ENCODE results near the gene NR1H2. TPM values are rescaled to one million over a fixed set of nuclear protein-coding genes. Genes with fewer than 3 reads are reported as not detected.
A peak's percentile ranks its signal among the peaks of the same experiment; 100 is the strongest.

The NR1H2 gene
- total and polyA plus RNA-seq, 4 donors, result 52.5 to 114 (median 99.9) TPM

DNA sequence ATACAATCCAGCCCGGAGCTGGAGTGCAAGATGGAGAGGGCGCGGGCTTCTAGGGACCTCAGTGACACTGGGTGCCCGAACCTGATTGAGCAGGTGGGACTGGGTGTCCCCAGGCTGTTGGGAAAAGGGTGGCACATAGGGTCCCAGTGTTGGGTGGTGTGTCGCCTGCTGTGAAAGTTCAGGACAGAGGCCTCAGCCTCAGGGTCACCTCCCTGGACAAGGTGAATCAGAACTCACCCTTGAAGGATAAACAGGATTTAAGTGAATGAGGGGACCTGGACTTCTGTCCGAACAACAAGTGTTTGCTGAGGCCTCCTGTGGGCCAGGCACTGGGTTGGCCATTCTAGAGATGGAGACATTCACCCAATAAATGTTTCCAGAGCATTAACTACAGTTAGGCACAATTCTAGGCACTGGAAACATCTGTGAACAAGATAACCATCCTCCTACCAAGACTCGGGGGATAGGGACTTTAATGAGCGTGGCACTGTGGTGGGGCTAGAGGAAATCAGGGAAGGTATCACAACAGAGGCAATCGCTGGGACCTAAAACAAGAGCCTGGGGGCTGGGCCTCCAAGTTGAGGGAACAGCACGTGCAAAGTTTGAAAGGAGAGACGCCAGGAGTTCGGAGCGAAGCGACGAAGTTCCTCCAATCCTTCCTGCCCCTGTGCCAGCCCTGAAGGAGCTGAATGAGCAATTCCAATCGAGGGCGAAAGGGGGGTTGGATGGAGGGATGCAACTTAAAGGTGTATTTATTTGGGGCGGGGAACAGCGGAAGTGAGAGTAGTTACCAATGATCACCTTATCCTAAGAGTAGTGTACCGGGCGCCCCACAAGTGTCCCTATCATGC, 7.0 kb downstream of the NR1H2 start:
- ATAC-seq (ENCODE audit: insufficient read depth, low FRiP score), result no peak
- Histone ChIP-seq H3K36me3 (ENCODE audit: control insufficient read depth in 4 of 4, insufficient read depth in 4 of 4, low read length in 4 of 4) (peaks cover 10 to 47% (median 17%) of the 10 kb centered on the region in 4 donors), H3K27ac (ENCODE audit: low read depth in 1 of 2, low read length in 1 of 2) (peak overlapping the region; percentile 67 to 84), H3K9me3 (ENCODE audit: control insufficient read depth in 4 of 4, insufficient read depth in 3 of 4, low read length in 3 of 4) (no peaks in the 10 kb centered on the region), H3K9ac (ENCODE audit: insufficient read depth in 1 of 2, low read length in 2 of 2) (no peak overlapping the region), H3K27me3 (ENCODE audit: control insufficient read depth in 3 of 3, insufficient read depth in 3 of 3, low read length in 2 of 3) (no peaks in the 10 kb centered on the region), H3K4me1 (ENCODE audit: control insufficient read depth in 5 of 5, insufficient read depth in 5 of 5, low read length in 5 of 5) (peaks cover 3 to 34% (median 9%) of the 10 kb centered on the region in 5 donors), H3K4me3 (no peak overlapping the region)
- TF ChIP-seq, protein P1, sequence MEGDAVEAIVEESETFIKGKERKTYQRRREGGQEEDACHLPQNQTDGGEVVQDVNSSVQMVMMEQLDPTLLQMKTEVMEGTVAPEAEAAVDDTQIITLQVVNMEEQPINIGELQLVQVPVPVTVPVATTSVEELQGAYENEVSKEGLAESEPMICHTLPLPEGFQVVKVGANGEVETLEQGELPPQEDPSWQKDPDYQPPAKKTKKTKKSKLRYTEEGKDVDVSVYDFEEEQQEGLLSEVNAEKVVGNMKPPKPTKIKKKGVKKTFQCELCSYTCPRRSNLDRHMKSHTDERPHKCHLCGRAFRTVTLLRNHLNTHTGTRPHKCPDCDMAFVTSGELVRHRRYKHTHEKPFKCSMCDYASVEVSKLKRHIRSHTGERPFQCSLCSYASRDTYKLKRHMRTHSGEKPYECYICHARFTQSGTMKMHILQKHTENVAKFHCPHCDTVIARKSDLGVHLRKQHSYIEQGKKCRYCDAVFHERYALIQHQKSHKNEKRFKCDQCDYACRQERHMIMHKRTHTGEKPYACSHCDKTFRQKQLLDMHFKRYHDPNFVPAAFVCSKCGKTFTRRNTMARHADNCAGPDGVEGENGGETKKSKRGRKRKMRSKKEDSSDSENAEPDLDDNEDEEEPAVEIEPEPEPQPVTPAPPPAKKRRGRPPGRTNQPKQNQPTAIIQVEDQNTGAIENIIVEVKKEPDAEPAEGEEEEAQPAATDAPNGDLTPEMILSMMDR (IDR thresholded peaks at IDR 0.05; ENCODE audit: control extremely low read depth, extremely low read depth), result no peak
- WGBS, 2 donors, result 48 to 52% methylated on average over 21 of the region's 21 CpGs
- DNase-seq, result peak in 1 of 3 donors; percentile 31

DNA sequence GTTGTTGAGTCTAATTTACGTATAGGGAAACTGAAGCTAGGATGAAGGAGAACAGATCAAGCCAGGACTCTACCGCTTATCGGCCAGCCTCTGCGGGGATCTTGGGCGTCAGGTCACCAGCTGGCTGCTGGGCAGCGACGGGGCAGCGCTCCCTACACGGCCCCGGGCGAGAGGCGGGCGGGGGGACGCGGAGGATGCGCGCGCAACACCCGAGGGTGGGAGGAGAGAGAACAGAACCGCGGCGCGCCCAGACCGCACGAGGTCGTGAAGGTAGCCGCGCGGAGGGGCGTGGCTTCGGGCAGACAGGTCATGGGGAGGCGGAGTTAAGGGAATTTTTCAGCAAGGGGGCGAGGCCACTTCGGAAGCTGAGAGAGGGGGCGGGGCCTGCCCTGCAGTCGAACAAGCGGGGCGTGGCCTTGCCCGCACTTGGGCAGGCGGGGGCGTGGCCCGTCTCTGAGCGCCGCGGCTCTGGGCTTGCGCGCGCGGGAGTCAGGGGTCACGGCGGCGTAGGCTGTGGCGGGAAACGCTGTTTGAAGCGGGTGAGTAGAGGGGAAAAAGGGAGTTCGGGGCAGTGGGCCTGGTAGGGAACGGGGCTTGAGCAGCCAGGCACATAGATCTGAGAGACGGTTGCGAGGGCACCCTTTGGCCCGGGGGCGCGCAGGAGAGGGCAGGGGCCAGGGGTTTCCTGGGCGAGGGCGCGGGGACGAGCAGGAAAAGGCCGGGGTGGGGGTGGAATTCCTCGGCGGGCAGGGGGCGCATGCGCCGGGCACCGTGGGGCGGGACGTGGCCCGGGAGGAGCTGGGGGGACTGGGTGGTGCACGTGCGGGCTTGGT, 7.8 kb downstream of the NR1H2 start, which contains the start of gene POLD1:
POLD1 (plus strand) TSS at position 496 of the 833 bp plus-strand sequence. CDS start 14,505 bp downstream, outside the sequence.
- TF ChIP-seq, protein P1 (IDR thresholded peaks at IDR 0.05; ENCODE audit: control extremely low read depth, extremely low read depth), result no peak
- DNase-seq, result peak; percentile 96 to 98 (median 97)
- no peaks in the 10 kb centered on the region for H3K27me3 ChIP-seq (ENCODE audit: control insufficient read depth in 3 of 3, insufficient read depth in 3 of 3, low read length in 2 of 3)

DNA sequence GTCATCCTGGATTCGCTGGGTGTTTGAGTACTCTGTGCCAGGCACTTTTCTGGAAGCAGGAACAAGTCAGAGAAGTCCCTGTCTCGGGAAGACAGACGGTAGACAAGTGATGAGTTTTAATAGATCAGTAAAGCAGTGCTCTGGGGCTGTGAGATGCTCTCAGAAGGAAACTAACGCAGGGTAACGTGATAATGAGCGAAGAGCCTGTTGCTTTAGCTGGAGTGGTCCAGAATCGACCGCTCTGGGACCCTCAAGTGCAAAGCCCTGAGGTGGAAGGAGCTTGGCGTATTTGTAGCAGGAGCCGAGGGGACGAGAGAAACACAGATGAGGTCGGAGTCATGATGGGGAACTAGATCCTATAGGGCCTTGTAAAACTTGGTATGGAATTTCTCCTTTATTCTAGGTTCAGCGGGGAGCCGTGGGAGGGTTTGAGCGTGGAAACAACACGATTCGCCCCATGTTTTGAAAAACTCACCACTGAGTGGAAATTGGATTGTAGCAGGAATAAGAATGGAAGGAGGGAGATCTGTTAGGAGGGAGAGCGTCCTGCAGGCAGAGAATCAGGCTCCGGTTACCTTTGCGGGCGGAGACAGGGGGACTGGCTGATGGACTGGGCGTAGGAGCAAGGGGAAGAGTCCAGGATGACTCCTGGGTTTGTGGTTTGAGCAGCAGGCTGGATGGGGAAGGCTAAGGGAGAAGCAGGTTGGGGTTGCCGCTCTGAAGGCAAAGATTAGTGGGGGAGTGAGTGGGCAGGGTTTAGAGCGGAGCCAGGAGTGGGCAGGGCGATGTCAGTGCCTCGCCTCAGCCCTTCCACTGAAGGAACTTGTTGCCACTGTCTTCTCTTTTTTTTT, 8.7 kb downstream of the NR1H2 start:
- no peaks in the 10 kb centered on the region for H3K9me3 ChIP-seq (ENCODE audit: control insufficient read depth in 4 of 4, insufficient read depth in 3 of 4, low read length in 3 of 4)
- H3K4me3 ChIP-seq, result peak overlapping the region; percentile 71
- no peaks in the 10 kb centered on the region for H3K27me3 ChIP-seq (ENCODE audit: control insufficient read depth in 3 of 3, insufficient read depth in 3 of 3, low read length in 2 of 3)
- WGBS, 2 donors, result 16 to 18% methylated on average over 26 of the region's 26 CpGs
- H3K27ac ChIP-seq (ENCODE audit: low read depth in 1 of 2, low read length in 1 of 2), result peak overlapping the region in 1 of 2 donors; percentile 84
- TF ChIP-seq, protein P1 (IDR thresholded peaks at IDR 0.05; ENCODE audit: control extremely low read depth, extremely low read depth), result no peak
- peaks cover 4 to 32% (median 8%) of the 10 kb centered on the region in 4 donors for H3K36me3 ChIP-seq (ENCODE audit: control insufficient read depth in 4 of 4, insufficient read depth in 4 of 4, low read length in 4 of 4)
- DNase-seq, result no peak
- ATAC-seq (ENCODE audit: insufficient read depth, low FRiP score), result no peak
- H3K9ac ChIP-seq (ENCODE audit: insufficient read depth in 1 of 2, low read length in 2 of 2), result peak overlapping the region; percentile 73 to 93
- peaks cover 3 to 28% (median 9%) of the 10 kb centered on the region in 5 donors for H3K4me1 ChIP-seq (ENCODE audit: control insufficient read depth in 5 of 5, insufficient read depth in 5 of 5, low read length in 5 of 5)

More for the DNA sequence above, 7.8 kb downstream of the NR1H2 start, which contains the start of gene POLD1:
- no peaks in the 10 kb centered on the region for H3K9me3 ChIP-seq (ENCODE audit: control insufficient read depth in 4 of 4, insufficient read depth in 3 of 4, low read length in 3 of 4)
- WGBS, 2 donors, result 0 to 1% methylated on average over 73 to 78 of the region's 78 CpGs
- H3K36me3 ChIP-seq (ENCODE audit: control insufficient read depth in 4 of 4, insufficient read depth in 4 of 4, low read length in 4 of 4), result peaks cover 10 to 38% (median 13%) of the 10 kb centered on the region in 4 donors
- peak; percentile 91 for ATAC-seq (ENCODE audit: insufficient read depth, low FRiP score)
- peaks cover 3 to 34% (median 9%) of the 10 kb centered on the region in 5 donors for H3K4me1 ChIP-seq (ENCODE audit: control insufficient read depth in 5 of 5, insufficient read depth in 5 of 5, low read length in 5 of 5)
- peak within 1 kb of the TSS; percentile 71 for H3K4me3 ChIP-seq
- peak within 1 kb of the TSS; percentile 67 to 84 for H3K27ac ChIP-seq (ENCODE audit: low read depth in 1 of 2, low read length in 1 of 2)
- peak within 1 kb of the TSS; percentile 73 to 93 for H3K9ac ChIP-seq (ENCODE audit: insufficient read depth in 1 of 2, low read length in 2 of 2)

All from lung (tissue), 12 donors.